CD14-positive monocyte (primary cell): ENCODE measurements around the gene METTL25. TPM values are rescaled to one million over a fixed set of nuclear protein-coding genes. Genes with fewer than 3 reads are reported as not detected.

Experiments used
- DNase-seq, 3 donors: peaks; one replicate each; pipeline ENCODE4 v3.0.0-alpha.2; 2011 to 2022
- H2AFZ ChIP-seq: 2 replicates; pipeline ENCODE4 v1.6.0; 2012; ENCODE audit warnings: mild to moderate bottlenecking, low read depth, low read length, inconsistent platforms; ENCODE audit not compliant: insufficient read depth, poor library complexity, severe bottlenecking
- H3K27ac ChIP-seq, 2 donors: 1 replicate in 1 of 2; 2 replicates in 1 of 2; pipeline ENCODE4 v1.5.1; 2012 to 2013; ENCODE audit warnings: low read length in 2 of 2, control low read depth in 1 of 2, inconsistent platforms in 1 of 2, low read depth in 1 of 2, mild to moderate bottlenecking in 1 of 2
- H3K27me3 ChIP-seq, 2 donors: one replicate each; pipeline versions ENCODE4 v1.6.0 to v1.6.1; 2011 to 2013; ENCODE audit warnings: low read length in 2 of 2; ENCODE audit not compliant: control insufficient read depth in 2 of 2, insufficient read depth in 2 of 2
- H3K36me3 ChIP-seq, 2 donors: replicated peaks in 1 of 2; 1 replicate in 1 of 2; 2 replicates in 1 of 2; pipeline versions ENCODE4 v1.5.1 to v1.6.1; 2012 to 2013; ENCODE audit warnings: low read length in 2 of 2, control low read depth in 1 of 2, inconsistent platforms in 1 of 2, mild to moderate bottlenecking in 1 of 2; ENCODE audit not compliant: insufficient read depth in 2 of 2, control insufficient read depth in 1 of 2
- H3K4me1 ChIP-seq, 2 donors: 1 replicate in 1 of 2; 2 replicates in 1 of 2; pipeline versions ENCODE4 v1.5.1 to v1.6.1; 2012 to 2013; ENCODE audit warnings: low read length in 2 of 2, control low read depth in 1 of 2, inconsistent platforms in 1 of 2, mild to moderate bottlenecking in 1 of 2, moderate library complexity in 1 of 2; ENCODE audit not compliant: insufficient read depth in 2 of 2, control insufficient read depth in 1 of 2
- H3K4me2 ChIP-seq: replicated peaks from 2 replicates; pipeline ENCODE3; 2012; ENCODE audit warnings: low read length, moderate library complexity, mild to moderate bottlenecking; ENCODE audit not compliant: poor library complexity, severe bottlenecking; ENCODE audit errors: extremely low read depth
- H3K4me3 ChIP-seq, 3 experiments: fragments of 200-600 bp in 1 of 3; sonication (generic) in 1 of 3; replicated peaks in 1 of 3; 1 replicate in 2 of 3; 2 replicates in 1 of 3; pipeline ENCODE4 v1.5.1; 2011 to 2013; ENCODE audit warnings: low read length in 3 of 3, mild to moderate bottlenecking in 3 of 3, control low read depth in 2 of 3, low read depth in 2 of 3, inconsistent platforms in 1 of 3, moderate library complexity in 1 of 3
- H3K79me2 ChIP-seq: 2 replicates; pipeline ENCODE4 v1.6.0; 2012; ENCODE audit warnings: mild to moderate bottlenecking, control low read depth, inconsistent platforms, low read length, moderate library complexity; ENCODE audit not compliant: insufficient read depth
- H3K9ac ChIP-seq: 2 replicates; pipeline ENCODE4 v1.6.0; 2017; ENCODE audit warnings: low read length, mild to moderate bottlenecking; ENCODE audit not compliant: insufficient read depth, poor library complexity, severe bottlenecking
- H3K9me3 ChIP-seq, 2 donors: replicated peaks in 1 of 2; 1 replicate in 1 of 2; 2 replicates in 1 of 2; pipeline versions ENCODE4 v1.5.1 to v1.6.1; 2012 to 2013; ENCODE audit warnings: low read length in 2 of 2, control low read depth in 1 of 2; ENCODE audit not compliant: control insufficient read depth in 1 of 2, insufficient read depth in 1 of 2
- H4K20me1 ChIP-seq: 2 replicates; pipeline ENCODE4 v1.6.0; 2012; ENCODE audit warnings: mild to moderate bottlenecking, low read length, control low read depth, moderate library complexity; ENCODE audit not compliant: insufficient read depth
- H3K27ac Mint-ChIP-seq, 7 donors: one replicate each; pipeline ENCODE4 v1.8.0; 2020; ENCODE audit warnings: mild to moderate bottlenecking in 7 of 7, mixed read lengths in 7 of 7, moderate library complexity in 6 of 7, inconsistent platforms in 2 of 7
- H3K27me3 Mint-ChIP-seq, 3 donors: one replicate each; pipeline ENCODE4 v1.8.0; 2021 to 2022; ENCODE audit warnings: low read depth in 3 of 3, mild to moderate bottlenecking in 3 of 3, mixed read lengths in 3 of 3, moderate library complexity in 3 of 3, inconsistent platforms in 1 of 3
- H3K36me3 Mint-ChIP-seq, 2 donors: one replicate each; pipeline ENCODE4 v1.8.0; 2020; ENCODE audit warnings: mixed read lengths in 2 of 2, inconsistent platforms in 1 of 2, mild to moderate bottlenecking in 1 of 2
- H3K4me1 Mint-ChIP-seq: one replicate; pipeline ENCODE4 v1.8.0; 2020; ENCODE audit warnings: mild to moderate bottlenecking, mixed read lengths
- H3K4me3 Mint-ChIP-seq, 2 donors: one replicate each; pipeline ENCODE4 v1.8.0; 2020; ENCODE audit warnings: mild to moderate bottlenecking in 2 of 2, mixed read lengths in 2 of 2, moderate library complexity in 1 of 2
- H3K9me3 Mint-ChIP-seq, 7 donors: one replicate each; pipeline ENCODE4 v1.8.0; 2020 to 2022; ENCODE audit warnings: mixed read lengths in 7 of 7, mild to moderate bottlenecking in 6 of 7, moderate library complexity in 6 of 7, inconsistent platforms in 2 of 7
- CTCF ChIP-seq: fragments of 200-600 bp; IDR thresholded peaks from one replicate; pipeline ENCODE4 v1.8.0; 2022; ENCODE audit warnings: antibody characterized with exemption, mild to moderate bottlenecking
- WGBS: methylation state at CpG from one replicate; pipeline ENCODE4 v1.1.5; 2013; ENCODE audit warnings: missing lambda C conversion rate; ENCODE audit not compliant: insufficient coverage; 5-methylcytosine and 5-hydroxymethylcytosine counted together
- intact Hi-C, 2 donors: fragments of 100-400 bp; cut with micrococcal nuclease; formaldehyde crosslinking; loops; one replicate each; pipeline versions ENCODE4 v1.15.0 to v1.15.1; 2023
- polyA plus RNA-seq, 3 donors: library from polyadenylated mRNA; depleted of rRNA in 1 of 3; unstranded in 2 of 3; stranded (reverse) in 1 of 3; fragments of 300-500 nt in 2 of 3; fragments of >200 nt in 1 of 3; fragmentation: Illumina TruSeq in 2 of 3; gene quantifications; 1 replicate in 2 of 3; 2 replicates in 1 of 3; pipeline ENCODE4 v1.2.3, GENCODE V29; 2012 to 2021

The METTL25 gene
- polyA plus RNA-seq, 3 donors: 7.0 to 12.2 (median 8.1) TPM

- no peaks in the 10 kb centered on the region for H3K79me2 ChIP-seq
- Mint-ChIP-seq H3K4me1 (no peaks in the 10 kb centered on the region), H3K36me3 (no peaks in the 10 kb centered on the region), H3K9me3 (peaks cover 0 to 7% (median 2%) of the 10 kb centered on the region in 7 donors), H3K27ac (no peak overlapping the region), H3K27me3 (no peaks in the 10 kb centered on the region), H3K4me3 (no peak overlapping the region)
- H3K9me3 ChIP-seq: no peaks in the 10 kb centered on the region
- TF ChIP-seq CTCF: no peak
- no peak for DNase-seq
- no peaks in the 10 kb centered on the region for H3K27me3 ChIP-seq
- no peaks in the 10 kb centered on the region for H3K4me1 ChIP-seq
- intact Hi-C loops: no loop called here
- WGBS: no CpG with 5 or more reads among the region's 3 CpGs
- H3K36me3 ChIP-seq: no peaks in the 10 kb centered on the region
- H4K20me1 ChIP-seq: no peaks in the 10 kb centered on the region
- H3K27ac ChIP-seq: no peak overlapping the region
- no peak overlapping the region for H2AFZ ChIP-seq
- H3K4me3 ChIP-seq: no peak overlapping the region
- H3K4me2 ChIP-seq: no peak overlapping the region
- no peak overlapping the region for H3K9ac ChIP-seq
Measured at GRCh38 chr12:82480606-82481005, 122.3 kb downstream of the METTL25 start.

GRCh38 chr12:82481954-82482353 lies 123.6 kb downstream of the METTL25 start:
- H3K9me3 ChIP-seq: no peaks in the 10 kb centered on the region
- no peak overlapping the region for H3K4me3 ChIP-seq
- Mint-ChIP-seq H3K27me3 (no peaks in the 10 kb centered on the region), H3K36me3 (no peaks in the 10 kb centered on the region), H3K4me1 (no peaks in the 10 kb centered on the region), H3K9me3 (peaks cover 0 to 7% (median 2%) of the 10 kb centered on the region in 7 donors), H3K27ac (no peak overlapping the region), H3K4me3 (no peak overlapping the region)
- no peaks in the 10 kb centered on the region for H3K4me1 ChIP-seq
- no peak overlapping the region for H3K9ac ChIP-seq
- no peaks in the 10 kb centered on the region for H3K36me3 ChIP-seq
- no peak for TF ChIP-seq CTCF
- no peak overlapping the region for H2AFZ ChIP-seq
- H3K4me2 ChIP-seq: no peak overlapping the region
- DNase-seq: no peak
- H3K27ac ChIP-seq: no peak overlapping the region
- H4K20me1 ChIP-seq: no peaks in the 10 kb centered on the region
- no peaks in the 10 kb centered on the region for H3K79me2 ChIP-seq
- no peaks in the 10 kb centered on the region for H3K27me3 ChIP-seq
- intact Hi-C loops: no loop called here
- WGBS: no CpG with 5 or more reads among the region's 2 CpGs
